ENCODE measurements around the gene ZSWIM5. TPM values are rescaled to one million over a fixed set of nuclear protein-coding genes. Genes with fewer than 3 reads are reported as not detected.

The ZSWIM5 gene
- total and polyA plus RNA-seq, 2 of the 8 experiments (the other 6 are each of a cell fraction or from before 2014, with no cell fraction given) = 2.5 to 3.9 TPM

GRCh38 chr1:44994309-44994898 lies 212.0 kb downstream of the ZSWIM5 start:
- 84% methylated on average over 7 of the region's 7 CpGs; no CpG with 5 or more reads in 1 of the 2 experiments for WGBS, 2 experiments (ENCODE audit: extremely low coverage in 1 of 2, insufficient coverage in 1 of 2, insufficient read length in 1 of 2, insufficient replicate concordance in 2 of 2, low coverage in 1 of 2, low lambda C conversion rate in 2 of 2, missing lambda C conversion rate in 1 of 2)
- CTCF ChIA-PET (ENCODE audit: partially characterized antibody) = interaction anchor here (0.6 to 0.7 kb wide), 2 partner anchors 175 to 1064 kb away, joined by 3 read pairs; no protein-coding TSS in a partner anchor
- Histone ChIP-seq H2BK120ac (replicated peaks; ENCODE audit: low read depth, low read length) (no peak overlapping the region), H3K23ac (ENCODE audit: insufficient read length) (no peak overlapping the region), H4K8ac (ENCODE audit: extremely low read depth, insufficient read depth, low read length) (no peak overlapping the region), H2BK5ac (ENCODE audit: low read depth, low read length) (no peak overlapping the region), H2AFZ (ENCODE audit: low read length) (no peak overlapping the region), H4K91ac (replicated peaks; ENCODE audit: insufficient read length, low read length) (no peak overlapping the region), H2BK20ac (ENCODE audit: low read length) (no peak overlapping the region), H4K5ac (ENCODE audit: insufficient read length, low read depth, low read length) (no peak overlapping the region), H3K79me2 (ENCODE audit: control insufficient read depth in 1 of 2, insufficient read depth in 2 of 2, low read length in 2 of 2) (no peaks in the 10 kb centered on the region), H3K14ac (ENCODE audit: insufficient read length) (no peak overlapping the region), H4K20me1 (replicated peaks in 1 of 2; ENCODE audit: control insufficient read depth in 1 of 2, insufficient read depth in 2 of 2, low read length in 2 of 2) (no peaks in the 10 kb centered on the region), H2BK15ac (ENCODE audit: low read length) (no peak overlapping the region), H3K36me3 (ENCODE audit: control insufficient read depth in 2 of 4, insufficient read depth in 4 of 4, low read length in 3 of 4) (no peaks in the 10 kb centered on the region), H3K56ac (replicated peaks; ENCODE audit: insufficient read length, low read depth, low read length) (no peak overlapping the region), H3K9me3 (ENCODE audit: insufficient read depth in 2 of 2, low read depth in 1 of 2, low read length in 1 of 2) (no peaks in the 10 kb centered on the region), H3K4me3 (ENCODE audit: extremely low read depth in 1 of 4, insufficient read depth in 2 of 4, low read depth in 3 of 4, low read length in 4 of 4) (no peak overlapping the region), H3K4me1 (replicated peaks in 1 of 4; ENCODE audit: control insufficient read depth in 3 of 4, insufficient read depth in 4 of 4, low read length in 3 of 4) (no peaks in the 10 kb centered on the region), H3K4me2 (ENCODE audit: insufficient read depth in 1 of 2, low read depth in 2 of 2, low read length in 2 of 2) (no peak overlapping the region), H3K23me2 (ENCODE audit: low read depth, low read length) (no peaks in the 10 kb centered on the region), H3K9ac (replicated peaks in 1 of 4; ENCODE audit: extremely low read depth in 1 of 4, low read depth in 3 of 4, low read length in 3 of 4) (no peak overlapping the region), H2BK12ac (ENCODE audit: low read depth, low read length) (no peak overlapping the region), H3K27me3 (replicated peaks in 1 of 4; ENCODE audit: control insufficient read depth in 3 of 4, extremely low read depth in 1 of 4, insufficient read depth in 3 of 4, low read length in 3 of 4) (no peaks in the 10 kb centered on the region), H3K27ac (ENCODE audit: low read depth, low read length) (no peak overlapping the region), H3K18ac (ENCODE audit: extremely low read depth, low read length) (no peak overlapping the region), H3K79me1 (ENCODE audit: low read depth, low read length) (no peaks in the 10 kb centered on the region), H2AK5ac (ENCODE audit: low read depth, low read length) (no peak overlapping the region), H3K4ac (replicated peaks; ENCODE audit: insufficient read length, low read depth, low read length) (no peak overlapping the region)
- FAIRE-seq = no peak
- no peak for DNase-seq (ENCODE audit: low read depth in 1 of 2, low spot score in 2 of 2)
- POLR2A ChIA-PET (ENCODE audit: partially characterized antibody) = interaction anchor here (1.0 to 1.8 kb wide), 2 partner anchors 8 to 175 kb away, joined by 4 read pairs; partner anchors contain the start of gene EIF2B3
- no peak for TF ChIP-seq GABPA (IDR thresholded peaks at IDR 0.05; ENCODE audit: borderline replicate concordance, insufficient read depth, low read length)
- no peak for TF ChIP-seq CTBP2 (IDR thresholded peaks at IDR 0.05; ENCODE audit: borderline replicate concordance, insufficient read depth, insufficient read length, low read length)
- no peak for TF ChIP-seq BACH1 (IDR thresholded peaks at IDR 0.05; ENCODE audit: low read length)
- no peak for TF ChIP-seq JUN (IDR thresholded peaks at IDR 0.05; ENCODE audit: low read depth, low read length)
- TF ChIP-seq MAFK (IDR thresholded peaks at IDR 0.05; ENCODE audit: low read depth, low read length) = no peak
- TF ChIP-seq CTCF (IDR thresholded peaks at IDR 0.05; ENCODE audit: control extremely low read depth in 1 of 3, insufficient read depth in 1 of 3, low read depth in 1 of 3, low read length in 3 of 3) = no peak
